Fibroblast of skin of abdomen (primary cell): ENCODE measurements around the gene TPM4.
"Not testable (repeated sequence)": the region's sequence is repeated elsewhere in the genome, so short reads cannot be mapped to it uniquely, and the experiment has no call there.

Source experiments
- DNase-seq: peaks from one replicate; pipeline ENCODE4 v3.0.0-alpha.2; 2013

The TPM4 gene

GRCh38 chr19:16073988-16074387 lies 2.3 kb upstream of the TPM4 start:
- no peak for DNase-seq

GRCh38 chr19:16074488-16075365 lies 1.6 kb upstream of the TPM4 start:
- no peak for DNase-seq

- DNase-seq, result no peak
These were observed 703 bp upstream of the TPM4 start for GRCh38 chr19:16075430-16076153.

GRCh38 chr19:16076958-16077611 lies 790 bp downstream of the TPM4 start:
- peak; percentile 61 for DNase-seq

- peak; percentile 64 for DNase-seq
These were observed 1.9 kb downstream of the TPM4 start for GRCh38 chr19:16077984-16078758.

- peak; percentile 99 for DNase-seq
These were observed 2.7 kb downstream of the TPM4 start for GRCh38 chr19:16078759-16079707.

GRCh38 chr19:16084067-16084685 lies 7.9 kb downstream of the TPM4 start:
- no peak for DNase-seq

GRCh38 chr19:16085115-16085514 lies 8.8 kb downstream of the TPM4 start:
- DNase-seq, result no peak

- DNase-seq, result not testable (repeated sequence)
These were observed 11.1 kb downstream of the TPM4 start for GRCh38 chr19:16087404-16087803.

GRCh38 chr19:16087940-16088339 lies 11.6 kb downstream of the TPM4 start:
- no peak for DNase-seq

GRCh38 chr19:16088351-16089009 lies 12.2 kb downstream of the TPM4 start:
- no peak for DNase-seq

- no peak for DNase-seq
These were observed 12.9 kb downstream of the TPM4 start for GRCh38 chr19:16089010-16089846.

- DNase-seq, result no peak
These were observed 15.5 kb downstream of the TPM4 start for GRCh38 chr19:16091546-16092475.

- DNase-seq, result peak; percentile 75
These were observed 18.2 kb downstream of the TPM4 start for GRCh38 chr19:16094360-16095070.

GRCh38 chr19:16095071-16095571 lies 18.8 kb downstream of the TPM4 start:
- no peak for DNase-seq

GRCh38 chr19:16096280-16096855 lies 20.1 kb downstream of the TPM4 start:
- no peak for DNase-seq

GRCh38 chr19:16098416-16098768 lies 22.1 kb downstream of the TPM4 start:
- no peak for DNase-seq
